ENCODE data around the gene RERG. TPM values are rescaled to one million over a fixed set of nuclear protein-coding genes. Genes with fewer than 3 reads are reported as not detected.

Gene RERG
- total and polyA plus RNA-seq, 2 experiments from 2014 or later, result 1.1 to 1.5 TPM

DNA sequence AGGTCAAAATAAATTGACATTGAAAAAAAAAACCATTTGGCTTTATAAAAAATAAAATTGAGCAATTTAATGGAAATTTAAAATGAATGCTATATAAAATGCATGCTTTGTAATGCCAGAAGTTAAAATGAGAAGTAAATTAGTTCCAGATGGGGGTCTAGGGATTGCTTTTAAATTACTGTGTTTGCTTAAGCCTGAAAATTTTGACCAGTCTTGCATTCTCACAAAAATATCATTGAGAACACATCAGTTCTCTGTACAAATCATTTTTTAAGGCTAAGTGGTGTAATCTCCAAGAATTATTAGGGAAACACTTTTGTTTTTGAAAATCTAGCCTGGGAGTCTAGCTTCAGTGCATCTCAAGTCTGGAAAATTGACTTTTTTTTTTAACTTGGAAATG is 90.7 kb downstream of the RERG start:
- Histone ChIP-seq H3K9me2 (ENCODE audit: insufficient read depth) (no peaks in the 10 kb centered on the region), H3K4me3 (no peak overlapping the region), H3K36me3 (ENCODE audit: insufficient read depth) (no peaks in the 10 kb centered on the region), H3K27me3 (ENCODE audit: insufficient read depth) (no peaks in the 10 kb centered on the region), H3K27ac (ENCODE audit: low read depth) (no peak overlapping the region), H4K20me1 (replicated peaks; ENCODE audit: insufficient read depth) (no peaks in the 10 kb centered on the region), H3K79me2 (replicated peaks; ENCODE audit: insufficient read depth) (no peaks in the 10 kb centered on the region), H3K4me2 (no peak overlapping the region), H3F3A (replicated peaks; ENCODE audit: low read depth) (no peaks in the 10 kb centered on the region), H3K4me1 (ENCODE audit: insufficient read depth) (no peaks in the 10 kb centered on the region), H2AFZ (no peak overlapping the region)
- no peaks in the 10 kb centered on the region for H3K36me3 Mint-ChIP-seq (ENCODE audit: low read depth)
- DNase-seq (ENCODE audit: low spot score) (no peak), ATAC-seq (no peak)
- no peak overlapping the region for H3K27ac Mint-ChIP-seq
- H3K4me1 Mint-ChIP-seq, result no peaks in the 10 kb centered on the region
- no peaks in the 10 kb centered on the region for H3K9me3 Mint-ChIP-seq
- TF ChIP-seq, protein P1, sequence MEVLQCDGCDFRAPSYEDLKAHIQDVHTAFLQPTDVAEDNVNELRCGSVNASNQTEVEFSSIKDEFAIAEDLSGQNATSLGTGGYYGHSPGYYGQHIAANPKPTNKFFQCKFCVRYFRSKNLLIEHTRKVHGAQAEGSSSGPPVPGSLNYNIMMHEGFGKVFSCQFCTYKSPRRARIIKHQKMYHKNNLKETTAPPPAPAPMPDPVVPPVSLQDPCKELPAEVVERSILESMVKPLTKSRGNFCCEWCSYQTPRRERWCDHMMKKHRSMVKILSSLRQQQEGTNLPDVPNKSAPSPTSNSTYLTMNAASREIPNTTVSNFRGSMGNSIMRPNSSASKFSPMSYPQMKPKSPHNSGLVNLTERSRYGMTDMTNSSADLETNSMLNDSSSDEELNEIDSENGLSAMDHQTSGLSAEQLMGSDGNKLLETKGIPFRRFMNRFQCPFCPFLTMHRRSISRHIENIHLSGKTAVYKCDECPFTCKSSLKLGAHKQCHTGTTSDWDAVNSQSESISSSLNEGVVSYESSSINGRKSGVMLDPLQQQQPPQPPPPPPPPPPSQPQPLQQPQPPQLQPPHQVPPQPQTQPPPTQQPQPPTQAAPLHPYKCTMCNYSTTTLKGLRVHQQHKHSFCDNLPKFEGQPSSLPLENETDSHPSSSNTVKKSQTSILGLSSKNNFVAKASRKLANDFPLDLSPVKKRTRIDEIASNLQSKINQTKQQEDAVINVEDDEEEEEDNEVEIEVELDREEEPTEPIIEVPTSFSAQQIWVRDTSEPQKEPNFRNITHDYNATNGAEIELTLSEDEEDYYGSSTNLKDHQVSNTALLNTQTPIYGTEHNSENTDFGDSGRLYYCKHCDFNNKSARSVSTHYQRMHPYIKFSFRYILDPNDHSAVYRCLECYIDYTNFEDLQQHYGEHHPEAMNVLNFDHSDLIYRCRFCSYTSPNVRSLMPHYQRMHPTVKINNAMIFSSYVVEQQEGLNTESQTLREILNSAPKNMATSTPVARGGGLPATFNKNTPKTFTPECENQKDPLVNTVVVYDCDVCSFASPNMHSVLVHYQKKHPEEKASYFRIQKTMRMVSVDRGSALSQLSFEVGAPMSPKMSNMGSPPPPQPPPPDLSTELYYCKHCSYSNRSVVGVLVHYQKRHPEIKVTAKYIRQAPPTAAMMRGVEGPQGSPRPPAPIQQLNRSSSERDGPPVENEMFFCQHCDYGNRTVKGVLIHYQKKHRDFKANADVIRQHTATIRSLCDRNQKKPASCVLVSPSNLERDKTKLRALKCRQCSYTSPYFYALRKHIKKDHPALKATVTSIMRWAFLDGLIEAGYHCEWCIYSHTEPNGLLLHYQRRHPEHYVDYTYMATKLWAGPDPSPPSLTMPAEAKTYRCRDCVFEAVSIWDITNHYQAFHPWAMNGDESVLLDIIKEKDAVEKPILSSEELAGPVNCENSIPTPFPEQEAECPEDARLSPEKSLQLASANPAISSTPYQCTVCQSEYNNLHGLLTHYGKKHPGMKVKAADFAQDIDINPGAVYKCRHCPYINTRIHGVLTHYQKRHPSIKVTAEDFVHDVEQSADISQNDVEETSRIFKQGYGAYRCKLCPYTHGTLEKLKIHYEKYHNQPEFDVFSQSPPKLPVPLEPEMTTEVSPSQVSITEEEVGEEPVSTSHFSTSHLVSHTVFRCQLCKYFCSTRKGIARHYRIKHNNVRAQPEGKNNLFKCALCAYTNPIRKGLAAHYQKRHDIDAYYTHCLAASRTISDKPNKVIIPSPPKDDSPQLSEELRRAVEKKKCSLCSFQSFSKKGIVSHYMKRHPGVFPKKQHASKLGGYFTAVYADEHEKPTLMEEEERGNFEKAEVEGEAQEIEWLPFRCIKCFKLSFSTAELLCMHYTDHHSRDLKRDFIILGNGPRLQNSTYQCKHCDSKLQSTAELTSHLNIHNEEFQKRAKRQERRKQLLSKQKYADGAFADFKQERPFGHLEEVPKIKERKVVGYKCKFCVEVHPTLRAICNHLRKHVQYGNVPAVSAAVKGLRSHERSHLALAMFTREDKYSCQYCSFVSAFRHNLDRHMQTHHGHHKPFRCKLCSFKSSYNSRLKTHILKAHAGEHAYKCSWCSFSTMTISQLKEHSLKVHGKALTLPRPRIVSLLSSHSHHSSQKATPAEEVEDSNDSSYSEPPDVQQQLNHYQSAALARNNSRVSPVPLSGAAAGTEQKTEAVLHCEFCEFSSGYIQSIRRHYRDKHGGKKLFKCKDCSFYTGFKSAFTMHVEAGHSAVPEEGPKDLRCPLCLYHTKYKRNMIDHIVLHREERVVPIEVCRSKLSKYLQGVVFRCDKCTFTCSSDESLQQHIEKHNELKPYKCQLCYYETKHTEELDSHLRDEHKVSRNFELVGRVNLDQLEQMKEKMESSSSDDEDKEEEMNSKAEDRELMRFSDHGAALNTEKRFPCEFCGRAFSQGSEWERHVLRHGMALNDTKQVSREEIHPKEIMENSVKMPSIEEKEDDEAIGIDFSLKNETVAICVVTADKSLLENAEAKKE (CRISPR knock-in tag; IDR thresholded peaks at IDR 0.05), result no peak
- TF ChIP-seq, protein P2, sequence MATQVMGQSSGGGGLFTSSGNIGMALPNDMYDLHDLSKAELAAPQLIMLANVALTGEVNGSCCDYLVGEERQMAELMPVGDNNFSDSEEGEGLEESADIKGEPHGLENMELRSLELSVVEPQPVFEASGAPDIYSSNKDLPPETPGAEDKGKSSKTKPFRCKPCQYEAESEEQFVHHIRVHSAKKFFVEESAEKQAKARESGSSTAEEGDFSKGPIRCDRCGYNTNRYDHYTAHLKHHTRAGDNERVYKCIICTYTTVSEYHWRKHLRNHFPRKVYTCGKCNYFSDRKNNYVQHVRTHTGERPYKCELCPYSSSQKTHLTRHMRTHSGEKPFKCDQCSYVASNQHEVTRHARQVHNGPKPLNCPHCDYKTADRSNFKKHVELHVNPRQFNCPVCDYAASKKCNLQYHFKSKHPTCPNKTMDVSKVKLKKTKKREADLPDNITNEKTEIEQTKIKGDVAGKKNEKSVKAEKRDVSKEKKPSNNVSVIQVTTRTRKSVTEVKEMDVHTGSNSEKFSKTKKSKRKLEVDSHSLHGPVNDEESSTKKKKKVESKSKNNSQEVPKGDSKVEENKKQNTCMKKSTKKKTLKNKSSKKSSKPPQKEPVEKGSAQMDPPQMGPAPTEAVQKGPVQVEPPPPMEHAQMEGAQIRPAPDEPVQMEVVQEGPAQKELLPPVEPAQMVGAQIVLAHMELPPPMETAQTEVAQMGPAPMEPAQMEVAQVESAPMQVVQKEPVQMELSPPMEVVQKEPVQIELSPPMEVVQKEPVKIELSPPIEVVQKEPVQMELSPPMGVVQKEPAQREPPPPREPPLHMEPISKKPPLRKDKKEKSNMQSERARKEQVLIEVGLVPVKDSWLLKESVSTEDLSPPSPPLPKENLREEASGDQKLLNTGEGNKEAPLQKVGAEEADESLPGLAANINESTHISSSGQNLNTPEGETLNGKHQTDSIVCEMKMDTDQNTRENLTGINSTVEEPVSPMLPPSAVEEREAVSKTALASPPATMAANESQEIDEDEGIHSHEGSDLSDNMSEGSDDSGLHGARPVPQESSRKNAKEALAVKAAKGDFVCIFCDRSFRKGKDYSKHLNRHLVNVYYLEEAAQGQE (IDR thresholded peaks at IDR 0.05; ENCODE audit: unreplicated experiment), result no peak
- TF ChIP-seq, protein P3, sequence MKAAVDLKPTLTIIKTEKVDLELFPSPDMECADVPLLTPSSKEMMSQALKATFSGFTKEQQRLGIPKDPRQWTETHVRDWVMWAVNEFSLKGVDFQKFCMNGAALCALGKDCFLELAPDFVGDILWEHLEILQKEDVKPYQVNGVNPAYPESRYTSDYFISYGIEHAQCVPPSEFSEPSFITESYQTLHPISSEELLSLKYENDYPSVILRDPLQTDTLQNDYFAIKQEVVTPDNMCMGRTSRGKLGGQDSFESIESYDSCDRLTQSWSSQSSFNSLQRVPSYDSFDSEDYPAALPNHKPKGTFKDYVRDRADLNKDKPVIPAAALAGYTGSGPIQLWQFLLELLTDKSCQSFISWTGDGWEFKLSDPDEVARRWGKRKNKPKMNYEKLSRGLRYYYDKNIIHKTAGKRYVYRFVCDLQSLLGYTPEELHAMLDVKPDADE (IDR thresholded peaks at IDR 0.05), result no peak
- TF ChIP-seq, protein P4, sequence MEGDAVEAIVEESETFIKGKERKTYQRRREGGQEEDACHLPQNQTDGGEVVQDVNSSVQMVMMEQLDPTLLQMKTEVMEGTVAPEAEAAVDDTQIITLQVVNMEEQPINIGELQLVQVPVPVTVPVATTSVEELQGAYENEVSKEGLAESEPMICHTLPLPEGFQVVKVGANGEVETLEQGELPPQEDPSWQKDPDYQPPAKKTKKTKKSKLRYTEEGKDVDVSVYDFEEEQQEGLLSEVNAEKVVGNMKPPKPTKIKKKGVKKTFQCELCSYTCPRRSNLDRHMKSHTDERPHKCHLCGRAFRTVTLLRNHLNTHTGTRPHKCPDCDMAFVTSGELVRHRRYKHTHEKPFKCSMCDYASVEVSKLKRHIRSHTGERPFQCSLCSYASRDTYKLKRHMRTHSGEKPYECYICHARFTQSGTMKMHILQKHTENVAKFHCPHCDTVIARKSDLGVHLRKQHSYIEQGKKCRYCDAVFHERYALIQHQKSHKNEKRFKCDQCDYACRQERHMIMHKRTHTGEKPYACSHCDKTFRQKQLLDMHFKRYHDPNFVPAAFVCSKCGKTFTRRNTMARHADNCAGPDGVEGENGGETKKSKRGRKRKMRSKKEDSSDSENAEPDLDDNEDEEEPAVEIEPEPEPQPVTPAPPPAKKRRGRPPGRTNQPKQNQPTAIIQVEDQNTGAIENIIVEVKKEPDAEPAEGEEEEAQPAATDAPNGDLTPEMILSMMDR (conservative IDR thresholded peaks at IDR 0.05; ENCODE audit: low read depth in 2 of 2), result no peak
- TF ChIP-seq POLR2AphosphoS5 (IDR thresholded peaks at IDR 0.05; ENCODE audit: low read depth) (no peak), ZNF114 (CRISPR knock-in tag; IDR thresholded peaks at IDR 0.05) (no peak), NANOG (IDR thresholded peaks at IDR 0.05; ENCODE audit: borderline replicate concordance) (no peak), STAT1 (IDR thresholded peaks at IDR 0.05; ENCODE audit: unreplicated experiment) (no peak), CREB1 (CRISPR knock-in tag; IDR thresholded peaks at IDR 0.05; ENCODE audit: low read depth) (no peak), EZH2phosphoT487 (IDR thresholded peaks at IDR 0.05; ENCODE audit: unreplicated experiment) (no peak), ZNF331 (CRISPR knock-in tag; IDR thresholded peaks at IDR 0.05; ENCODE audit: low read depth) (no peak), EZH2 (IDR thresholded peaks at IDR 0.05; ENCODE audit: low read depth, unreplicated experiment) (no peak), JUNB (IDR thresholded peaks at IDR 0.05; ENCODE audit: unreplicated experiment) (no peak)
- H3K4me3 Mint-ChIP-seq, result no peak overlapping the region
- H3K27me3 Mint-ChIP-seq (ENCODE audit: insufficient read depth, low read depth, poor library complexity), result peaks cover 2% of the 10 kb centered on the region
